ENCODE data around the gene GJA4.

Gene GJA4

GRCh38 chr1:34842073-34842472 is 49.3 kb downstream of the GJA4 start:
- DNase-seq: no peak

GRCh38 chr1:34842952-34843371 is 50.2 kb downstream of the GJA4 start:
- no peak for DNase-seq

- DNase-seq: no peak
Measured at GRCh38 chr1:34843392-34844251, 50.8 kb downstream of the GJA4 start.

GRCh38 chr1:34844252-34844634 is 51.4 kb downstream of the GJA4 start:
- no peak for DNase-seq
